IPS-20b (cell line): Measurements from ENCODE around the gene ARHGAP4.

Experiments used
- H3K27ac ChIP-seq: one replicate; pipeline ENCODE4 v1.5.1; 2013; ENCODE audit warnings: low read length
- H3K27me3 ChIP-seq: 2 replicates; pipeline ENCODE4 v1.6.1; 2013; ENCODE audit warnings: mild to moderate bottlenecking, low read length, inconsistent platforms; ENCODE audit not compliant: insufficient read depth
- H3K36me3 ChIP-seq: 2 replicates; pipeline ENCODE4 v1.6.1; 2013; ENCODE audit warnings: low read depth, mild to moderate bottlenecking, inconsistent platforms, low read length, moderate library complexity; ENCODE audit not compliant: insufficient read depth
- H3K4me1 ChIP-seq: 2 replicates; pipeline ENCODE4 v1.6.1; 2013; ENCODE audit warnings: mild to moderate bottlenecking, control low read depth, inconsistent platforms, low read length, moderate library complexity; ENCODE audit not compliant: insufficient read depth
- H3K4me3 ChIP-seq: 2 replicates; pipeline ENCODE4 v1.5.1; 2013; ENCODE audit warnings: mild to moderate bottlenecking, low read length, inconsistent platforms
- H3K9ac ChIP-seq: 2 replicates; pipeline ENCODE4 v1.6.1; 2013; ENCODE audit warnings: low read depth, mild to moderate bottlenecking, inconsistent platforms, low read length, moderate library complexity
- H3K9me3 ChIP-seq: 2 replicates; pipeline ENCODE4 v1.6.1; 2013; ENCODE audit warnings: mild to moderate bottlenecking, low read depth, low read length, inconsistent platforms; ENCODE audit not compliant: insufficient read depth

ARHGAP4 gene

DNA sequence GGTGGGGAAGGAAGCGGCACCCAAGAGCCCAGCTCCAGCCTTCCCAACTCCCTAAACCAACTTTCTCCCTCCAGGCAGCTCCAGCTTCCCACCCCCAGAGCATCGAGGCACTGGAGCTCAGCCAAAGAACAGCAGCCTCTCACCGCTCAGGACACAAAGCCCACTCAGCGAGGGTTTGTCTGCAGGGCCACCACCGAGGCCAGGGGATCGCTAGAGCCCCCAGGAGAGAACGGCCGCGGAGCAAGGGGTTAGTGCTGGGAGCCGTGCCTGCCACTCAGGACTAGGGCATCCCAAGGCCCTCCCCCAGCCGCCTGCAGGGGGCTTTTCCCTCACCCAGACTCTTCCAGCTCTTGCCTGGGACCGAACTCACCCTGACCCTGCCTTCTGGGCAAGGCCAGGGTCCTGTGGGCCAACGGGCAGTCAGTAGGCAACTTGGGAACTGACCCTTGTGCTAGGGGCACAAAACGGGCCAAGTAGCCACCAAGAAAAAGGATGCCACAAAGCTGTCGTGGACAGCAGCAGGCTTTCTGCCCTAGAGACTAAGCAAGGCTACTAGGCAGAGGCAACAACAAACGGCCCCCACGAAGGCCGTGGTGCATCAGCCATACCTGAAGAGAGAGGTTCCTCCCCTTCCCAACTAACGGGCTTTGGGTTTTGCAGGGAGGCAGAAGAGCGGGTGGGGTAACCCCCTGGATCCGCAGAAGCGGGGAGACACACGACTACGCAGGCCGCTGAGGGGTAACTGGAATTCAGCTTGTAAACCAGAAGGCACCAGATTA lies 43.2 kb upstream of the ARHGAP4 start:
- H3K27ac ChIP-seq = no peak overlapping the region
- peaks cover 7% of the 10 kb centered on the region; the same call in 1 of the 2 replicates for H3K36me3 ChIP-seq
- H3K27me3 ChIP-seq = no peaks in the 10 kb centered on the region
- H3K4me3 ChIP-seq = peak overlapping the region; percentile 94
- peaks cover 12% of the 10 kb centered on the region; the same call in 1 of the 2 replicates for H3K4me1 ChIP-seq
- peak overlapping the region; percentile 72; the same call in 1 of the 2 replicates for H3K9ac ChIP-seq
- no peaks in the 10 kb centered on the region for H3K9me3 ChIP-seq

DNA sequence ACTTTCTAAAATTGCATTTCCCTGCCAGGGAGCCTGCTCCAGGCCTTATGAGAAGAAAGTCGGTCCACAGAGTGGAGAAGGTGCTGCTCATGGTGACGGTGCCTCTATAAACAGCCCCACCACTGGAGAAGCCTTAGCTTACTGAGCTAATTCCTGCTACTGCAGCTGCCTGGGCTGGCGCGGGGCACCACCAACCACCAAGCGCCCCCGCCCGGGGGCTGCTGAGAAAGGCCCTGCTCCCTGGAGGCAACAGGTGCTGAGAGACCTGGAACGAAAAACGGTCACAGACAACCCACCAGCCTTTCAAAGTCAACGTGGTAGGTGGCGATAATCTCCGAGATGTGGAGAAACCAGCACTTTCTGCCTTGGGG lies 42.7 kb upstream of the ARHGAP4 start:
- Histone ChIP-seq H3K27ac (no peak overlapping the region), H3K4me3 (peak overlapping the region; percentile 94), H3K9ac (peak overlapping the region; percentile 72; the same call in 1 of the 2 replicates), H3K27me3 (no peaks in the 10 kb centered on the region), H3K36me3 (peaks cover 11% of the 10 kb centered on the region), H3K4me1 (peaks cover 12% of the 10 kb centered on the region; the same call in 1 of the 2 replicates), H3K9me3 (no peaks in the 10 kb centered on the region)

DNA sequence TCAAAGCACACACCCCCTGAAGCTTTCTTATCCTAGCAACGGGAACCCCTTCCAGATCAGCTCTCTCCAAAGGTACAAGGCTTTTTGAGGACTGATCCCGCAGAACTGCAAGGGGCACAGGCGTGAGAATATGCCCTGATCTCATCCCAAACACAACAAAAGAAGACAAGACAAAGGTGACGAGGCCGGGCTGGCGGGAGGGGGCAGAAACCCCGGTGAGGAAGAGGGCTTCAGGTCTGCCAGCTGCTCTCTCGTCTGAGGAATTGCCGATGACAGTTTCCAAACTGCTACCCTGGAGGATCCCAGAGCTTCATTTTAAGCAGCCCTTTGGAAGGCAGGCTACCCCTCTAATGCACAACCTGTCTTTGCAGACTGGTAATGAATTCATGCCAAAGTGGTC lies 42.2 kb upstream of the ARHGAP4 start:
- Histone ChIP-seq H3K27ac (no peak overlapping the region), H3K9me3 (no peaks in the 10 kb centered on the region), H3K36me3 (peaks cover 16% of the 10 kb centered on the region), H3K9ac (peak overlapping the region; percentile 72; the same call in 1 of the 2 replicates), H3K27me3 (no peaks in the 10 kb centered on the region), H3K4me1 (peaks cover 12% of the 10 kb centered on the region; the same call in 1 of the 2 replicates), H3K4me3 (peak overlapping the region; percentile 94; the same call in 1 of the 2 replicates)

DNA sequence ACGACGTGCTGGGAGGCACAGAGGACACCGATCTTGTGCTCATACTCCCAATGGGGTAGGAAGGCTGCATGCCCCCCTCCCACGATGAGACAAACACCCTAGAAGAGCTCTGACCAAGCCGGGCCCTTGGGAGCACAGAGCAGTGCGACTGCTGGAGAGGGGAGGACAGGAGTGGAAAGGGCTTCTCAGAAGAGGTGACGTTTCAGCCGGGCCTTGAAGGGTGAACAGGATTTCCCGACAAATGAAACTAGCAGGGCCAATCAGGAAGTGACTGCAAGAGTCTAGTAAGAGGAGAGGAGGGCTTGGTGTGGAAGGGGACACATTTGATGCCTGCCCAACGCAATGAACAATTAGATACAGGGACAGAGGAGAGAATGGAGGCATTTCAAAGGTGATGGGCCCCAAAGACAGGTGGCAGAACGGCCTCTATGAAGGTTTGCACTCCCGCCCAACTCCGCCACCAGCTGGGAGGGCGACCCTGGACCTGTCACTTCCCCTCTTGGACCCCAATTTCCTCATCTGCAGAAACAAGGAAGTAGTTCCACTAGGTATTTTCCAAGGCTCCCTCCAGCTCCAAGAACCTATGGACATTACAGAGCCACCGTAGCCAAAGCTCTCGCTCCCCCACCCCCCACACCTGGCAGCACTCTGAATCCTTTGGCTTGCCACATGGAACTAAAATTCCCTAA lies 41.6 kb upstream of the ARHGAP4 start:
- Histone ChIP-seq H3K27ac (no peak overlapping the region), H3K4me3 (peak overlapping the region; percentile 94; the same call in 1 of the 2 replicates)

DNA sequence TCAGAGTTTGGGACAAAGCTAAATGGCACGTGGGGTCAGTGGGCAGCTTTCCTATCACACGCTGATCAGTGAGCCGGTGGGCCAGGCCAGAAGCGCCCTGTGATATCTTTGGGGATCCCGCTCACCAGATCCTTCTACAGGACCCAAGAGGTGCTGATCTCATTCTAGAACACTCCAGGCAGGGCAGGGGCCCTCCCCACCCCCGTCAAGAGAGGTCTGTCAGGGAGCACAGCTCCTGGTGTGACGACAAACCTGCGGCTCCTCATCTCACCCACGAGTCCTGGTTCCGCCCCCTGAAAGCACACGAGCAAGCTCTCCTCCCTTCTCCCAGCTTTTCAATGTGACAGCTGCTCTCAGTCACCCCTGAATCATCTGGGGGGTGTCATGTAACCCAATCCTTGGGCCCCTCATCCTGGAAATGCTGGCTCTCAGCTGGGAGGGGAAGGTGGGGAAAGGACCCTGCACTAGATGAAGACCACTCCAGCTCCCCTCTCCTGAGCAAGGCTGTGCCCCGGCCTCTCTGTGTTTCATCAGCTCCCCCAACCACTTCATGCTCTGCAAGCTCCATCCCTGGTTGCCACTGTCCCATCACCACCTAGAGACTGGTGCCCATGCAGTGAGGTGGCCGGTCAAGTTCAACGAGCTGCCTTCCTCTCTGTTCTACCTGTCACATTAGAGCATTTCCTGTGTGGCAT lies 40.9 kb upstream of the ARHGAP4 start:
- Histone ChIP-seq H3K27ac (no peak overlapping the region), H3K9ac (no peak overlapping the region), H3K36me3 (peaks cover 29% of the 10 kb centered on the region), H3K9me3 (no peaks in the 10 kb centered on the region), H3K4me3 (no peak overlapping the region; the same call in 1 of the 2 replicates), H3K4me1 (peaks cover 12% of the 10 kb centered on the region; the same call in 1 of the 2 replicates), H3K27me3 (no peaks in the 10 kb centered on the region)

More for the DNA sequence above, 41.6 kb upstream of the ARHGAP4 start:
- Histone ChIP-seq H3K36me3 (peaks cover 22% of the 10 kb centered on the region), H3K27me3 (no peaks in the 10 kb centered on the region), H3K4me1 (peaks cover 12% of the 10 kb centered on the region; the same call in 1 of the 2 replicates), H3K9ac (no peak overlapping the region), H3K9me3 (no peaks in the 10 kb centered on the region)

DNA sequence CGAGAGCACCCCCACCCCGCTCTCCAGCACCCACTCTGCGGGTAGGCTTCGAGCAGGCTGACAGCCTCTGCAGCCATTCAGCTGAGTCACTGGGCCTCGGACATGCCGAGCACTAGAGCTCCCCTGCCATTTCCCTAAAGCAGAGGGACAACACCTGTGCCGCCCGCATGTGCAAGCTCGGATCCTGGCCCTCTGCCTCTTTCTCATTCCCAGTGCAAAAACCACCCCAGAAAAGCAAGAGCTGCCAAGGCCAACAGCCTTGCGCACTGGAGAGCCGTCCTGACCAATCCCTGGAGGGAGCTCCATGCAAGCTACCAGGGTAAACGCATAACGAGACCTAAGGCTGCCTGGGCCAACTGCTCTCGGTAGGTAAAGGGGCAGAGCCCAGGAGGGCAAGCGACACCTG lies 40.2 kb upstream of the ARHGAP4 start:
- H3K27ac ChIP-seq = no peak overlapping the region
- H3K36me3 ChIP-seq = peaks cover 36% of the 10 kb centered on the region
- no peak overlapping the region for H3K4me3 ChIP-seq
- H3K9ac ChIP-seq = no peak overlapping the region
- peaks cover 12% of the 10 kb centered on the region; the same call in 1 of the 2 replicates for H3K4me1 ChIP-seq
- H3K27me3 ChIP-seq = no peaks in the 10 kb centered on the region
- no peaks in the 10 kb centered on the region for H3K9me3 ChIP-seq

DNA sequence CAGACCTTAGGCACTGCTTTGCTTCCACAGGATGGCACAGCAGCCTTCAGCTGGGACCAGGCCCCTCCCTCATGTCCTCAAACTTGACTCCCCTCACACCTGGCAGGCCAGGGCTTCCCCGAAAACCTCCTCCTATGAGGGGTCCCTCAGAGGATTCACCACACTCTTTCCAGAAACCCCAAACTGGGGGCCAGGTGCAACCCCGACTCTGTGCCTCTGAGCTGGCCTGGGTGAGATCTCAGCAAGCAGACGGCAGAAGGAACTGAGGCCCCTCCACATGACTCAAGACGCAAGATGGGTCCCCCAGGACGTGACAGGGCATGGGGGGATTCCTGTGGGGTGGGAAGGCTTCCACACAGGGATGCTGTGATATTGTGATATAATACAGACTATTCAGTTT lies 39.3 kb upstream of the ARHGAP4 start:
- no peaks in the 10 kb centered on the region for H3K9me3 ChIP-seq
- H3K27ac ChIP-seq = no peak overlapping the region
- H3K27me3 ChIP-seq = no peaks in the 10 kb centered on the region
- peaks cover 45% of the 10 kb centered on the region for H3K36me3 ChIP-seq
- H3K4me3 ChIP-seq = no peak overlapping the region
- H3K9ac ChIP-seq = no peak overlapping the region
- peaks cover 12% of the 10 kb centered on the region; the same call in 1 of the 2 replicates for H3K4me1 ChIP-seq

DNA sequence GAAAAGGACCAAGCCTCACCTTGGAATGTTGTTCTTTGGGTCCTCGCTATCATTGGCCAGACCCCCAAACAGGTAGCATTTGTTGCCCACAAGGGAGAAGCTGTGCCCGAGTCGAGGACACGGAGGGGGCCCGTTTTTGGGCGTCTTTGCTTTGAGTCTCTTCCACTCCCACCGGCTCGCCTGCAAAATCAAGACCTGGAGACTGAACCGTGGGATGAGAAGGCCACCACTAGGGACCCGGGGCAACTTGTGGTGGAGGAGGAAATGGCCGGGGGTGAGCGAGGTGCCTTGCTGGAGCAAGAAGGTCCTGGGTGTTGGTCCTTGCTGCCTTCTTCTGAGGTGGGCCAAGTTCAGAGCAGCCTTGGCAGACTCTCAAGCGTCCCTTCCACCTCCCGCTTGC lies 38.0 kb upstream of the ARHGAP4 start:
- peaks cover 58% of the 10 kb centered on the region for H3K36me3 ChIP-seq
- H3K4me1 ChIP-seq = peaks cover 12% of the 10 kb centered on the region; the same call in 1 of the 2 replicates
- no peak overlapping the region for H3K4me3 ChIP-seq
- no peak overlapping the region for H3K9ac ChIP-seq
- no peaks in the 10 kb centered on the region for H3K9me3 ChIP-seq
- no peak overlapping the region for H3K27ac ChIP-seq
- H3K27me3 ChIP-seq = no peaks in the 10 kb centered on the region

DNA sequence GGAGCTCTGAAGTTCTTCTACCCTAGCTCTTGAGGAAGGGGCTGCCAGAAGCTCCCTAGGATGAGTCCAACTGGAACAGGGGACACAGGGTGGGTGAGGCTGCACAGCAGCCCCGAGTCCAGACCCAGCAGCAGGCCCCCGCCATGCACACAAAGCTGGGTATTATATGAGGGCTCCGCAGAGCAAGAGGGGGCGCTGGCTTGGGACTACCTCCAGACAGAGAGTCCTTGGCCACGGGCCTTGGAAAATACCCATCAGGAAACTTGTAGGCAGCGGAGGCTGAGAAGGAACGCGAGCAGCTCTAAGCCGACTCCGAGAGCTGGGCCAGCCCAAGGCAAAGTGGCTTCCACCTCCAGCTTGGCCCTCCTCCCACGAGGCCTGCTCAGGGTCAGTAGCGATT lies 37.5 kb upstream of the ARHGAP4 start:
- Histone ChIP-seq H3K4me3 (no peak overlapping the region), H3K9me3 (no peaks in the 10 kb centered on the region), H3K27ac (no peak overlapping the region), H3K9ac (no peak overlapping the region), H3K36me3 (peaks cover 63% of the 10 kb centered on the region), H3K27me3 (no peaks in the 10 kb centered on the region), H3K4me1 (peaks cover 10% of the 10 kb centered on the region; the same call in 1 of the 2 replicates)

DNA sequence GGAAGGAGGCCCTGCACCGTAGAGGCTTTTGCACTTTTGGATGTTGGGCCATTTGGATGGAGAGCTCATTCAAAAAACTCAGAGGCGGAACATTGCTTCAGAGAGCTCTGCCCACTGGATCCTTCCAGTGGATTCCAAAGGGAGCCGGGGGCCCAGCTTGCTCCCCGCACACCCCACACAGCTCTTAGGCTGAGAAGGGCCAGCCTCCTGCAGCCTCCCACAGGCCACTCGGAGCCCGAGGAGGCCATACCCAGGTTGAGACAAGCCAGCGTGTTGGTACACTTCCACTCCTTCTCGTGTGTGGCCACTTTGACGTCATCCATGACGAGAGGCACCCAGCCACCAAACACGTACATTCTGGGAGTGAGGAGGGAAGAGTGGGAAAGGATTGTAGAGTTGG lies 35.2 kb upstream of the ARHGAP4 start:
- Histone ChIP-seq H3K9me3 (no peaks in the 10 kb centered on the region), H3K36me3 (peaks cover 79% of the 10 kb centered on the region), H3K27me3 (no peaks in the 10 kb centered on the region), H3K4me3 (no peak overlapping the region), H3K4me1 (no peaks in the 10 kb centered on the region), H3K9ac (no peak overlapping the region), H3K27ac (no peak overlapping the region)

DNA sequence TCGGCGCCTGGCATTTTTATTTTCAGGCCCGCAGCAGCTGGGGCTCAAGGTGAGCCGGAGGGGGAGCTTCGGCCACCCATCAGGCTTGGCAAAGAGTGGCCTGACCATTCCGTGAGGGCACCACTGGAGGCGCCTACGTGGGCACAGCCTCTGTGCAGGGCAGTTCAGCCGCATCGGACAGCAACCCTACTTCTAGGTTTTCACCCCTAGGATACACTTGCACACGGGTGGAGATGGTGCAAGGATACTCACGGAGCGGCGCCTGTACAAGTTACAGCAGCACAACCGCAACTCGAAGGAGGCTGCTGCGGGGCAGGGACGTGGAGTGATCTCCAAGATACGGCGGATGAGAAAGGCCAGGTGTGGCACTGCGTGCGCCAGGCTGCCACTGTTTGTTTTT lies 34.7 kb upstream of the ARHGAP4 start:
- Histone ChIP-seq H3K4me1 (no peaks in the 10 kb centered on the region), H3K9me3 (no peaks in the 10 kb centered on the region), H3K9ac (no peak overlapping the region), H3K27me3 (no peaks in the 10 kb centered on the region), H3K36me3 (peaks cover 84% of the 10 kb centered on the region), H3K4me3 (no peak overlapping the region), H3K27ac (no peak overlapping the region)
